HEK293T (cell line): Measurements from ENCODE around the gene GPATCH4.

Source experiments
- ARNT ChIP-seq: fragments of 450-650 bp; IDR thresholded peaks from 2 replicates; pipeline ENCODE4 v1.6.1; 2017; ENCODE audit warnings: mild to moderate bottlenecking
- BHLHE40 ChIP-seq: fragments of 450-650 bp; IDR thresholded peaks from 2 replicates; pipeline ENCODE4 v1.6.1; 2016; ENCODE audit warnings: mild to moderate bottlenecking, moderate library complexity, borderline replicate concordance
- CTBP1 ChIP-seq: fragments of 450-650 bp; IDR thresholded peaks from 2 replicates; pipeline ENCODE4 v1.6.1; 2016; ENCODE audit warnings: borderline replicate concordance
- ELF4 ChIP-seq: fragments of 450-650 bp; IDR thresholded peaks from 2 replicates; pipeline ENCODE4 v1.6.1; 2017; ENCODE audit warnings: antibody characterized with exemption
- FOXA1 ChIP-seq: fragments of 450-650 bp; IDR thresholded peaks from 2 replicates; pipeline ENCODE4 v1.6.1; 2016; ENCODE audit warnings: mild to moderate bottlenecking
- FOXM1 ChIP-seq: fragments of 450-650 bp; IDR thresholded peaks from 2 replicates; pipeline ENCODE4 v1.6.1; 2017; ENCODE audit warnings: mild to moderate bottlenecking, borderline replicate concordance
- L3MBTL2 ChIP-seq: fragments of 450-650 bp; conservative IDR thresholded peaks from 2 replicates; pipeline ENCODE4 v1.6.1; 2016; ENCODE audit warnings: mild to moderate bottlenecking
- LEF1 ChIP-seq: fragments of 450-650 bp; IDR thresholded peaks from 2 replicates; pipeline ENCODE4 v1.6.1; 2017; ENCODE audit warnings: mild to moderate bottlenecking, borderline replicate concordance
- NFRKB ChIP-seq: fragments of 450-650 bp; IDR thresholded peaks from 2 replicates; pipeline ENCODE4 v1.6.1; 2016; ENCODE audit warnings: mild to moderate bottlenecking, moderate library complexity
- PKNOX1 ChIP-seq: fragments of 450-650 bp; IDR thresholded peaks from 2 replicates; pipeline ENCODE4 v1.6.1; 2016
- SP1 ChIP-seq: fragments of 450-650 bp; IDR thresholded peaks from 2 replicates; pipeline ENCODE4 v1.6.1; 2017
- SUZ12 ChIP-seq: fragments of 450-650 bp; IDR thresholded peaks from 2 replicates; pipeline ENCODE4 v1.6.1; 2016; ENCODE audit warnings: mild to moderate bottlenecking
- TARDBP ChIP-seq: fragments of 450-650 bp; IDR thresholded peaks from 2 replicates; pipeline ENCODE4 v1.6.1; 2016
- ZNF384 ChIP-seq: fragments of 450-650 bp; IDR thresholded peaks from 2 replicates; pipeline ENCODE4 v1.6.1; 2016

DNA sequence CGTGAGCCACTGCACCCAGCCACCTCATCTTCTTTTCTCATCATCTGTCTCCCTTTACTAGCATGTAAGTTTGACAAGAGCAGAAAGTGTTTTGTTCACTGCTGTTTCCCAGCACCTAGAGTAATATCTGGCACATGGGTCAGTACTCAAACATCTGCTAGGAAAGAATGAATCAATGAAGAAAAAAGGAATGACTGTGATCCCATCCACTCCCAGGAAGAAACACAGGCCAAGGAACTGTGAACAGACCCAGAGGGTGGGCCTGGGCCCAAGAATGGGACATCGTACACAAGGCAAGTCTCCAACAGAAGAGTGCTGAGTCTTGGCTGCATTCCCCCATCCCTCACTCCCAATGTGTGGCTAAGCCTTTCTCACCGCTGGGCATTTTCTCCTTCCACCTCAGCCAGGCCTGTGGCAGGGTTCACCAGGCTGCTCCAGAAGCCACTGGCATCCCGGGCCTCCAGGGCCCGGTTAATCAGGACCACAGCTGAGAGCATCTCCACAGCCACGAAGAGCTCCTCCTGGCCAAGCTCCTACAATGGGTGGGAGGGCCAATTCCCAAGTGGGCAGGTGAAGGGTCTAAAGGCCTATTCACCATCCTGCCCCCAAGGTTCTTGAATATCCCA, 47.3 kb downstream of the GPATCH4 start:
- TF ChIP-seq FOXA1, result no peak
- no peak for TF ChIP-seq L3MBTL2
- TF ChIP-seq CTBP1, result no peak
- TF ChIP-seq NFRKB, result no peak
- no peak for TF ChIP-seq ELF4
- no peak for TF ChIP-seq ZNF384
- TF ChIP-seq TARDBP, result no peak
- TF ChIP-seq SP1, result no peak
- no peak for TF ChIP-seq ARNT
- TF ChIP-seq BHLHE40, result no peak
- no peak for TF ChIP-seq FOXM1
- TF ChIP-seq PKNOX1, result no peak
- no peak for TF ChIP-seq LEF1
- no peak for TF ChIP-seq SUZ12
